Measurements from ENCODE around the gene PPP1R36. TPM values are rescaled to one million over a fixed set of nuclear protein-coding genes. Genes with fewer than 3 reads are reported as not detected.

Gene PPP1R36
- polyA plus RNA-seq, 2 of the 4 experiments (the other 2 are of a cell fraction), result 0.47 to 0.48 TPM

GRCh38 chr14:64502887-64503433 lies 46.8 kb upstream of the PPP1R36 start:
- TF ChIP-seq ZC3H11A (IDR thresholded peaks at IDR 0.05) (no peak), BHLHE40 (IDR thresholded peaks at IDR 0.05; ENCODE audit: low read depth, low read length) (no peak)
- Histone ChIP-seq H3K4me3 (peak overlapping the region; percentile 76), H3K27ac (peak overlapping the region; percentile 96 to 97), H3K4me1 (peaks cover 48% of the 10 kb centered on the region), H3K9me3 (no peaks in the 10 kb centered on the region), H3K4me2 (peak overlapping the region; percentile 87)
- DNase-seq (ENCODE audit: low read depth in 1 of 2, low spot score in 1 of 2) (peak in 1 of 2 experiments; percentile 23), ATAC-seq (no peak), FAIRE-seq (no peak)
- 2% methylated on average over 18 of the region's 29 CpGs for WGBS (ENCODE audit: missing lambda C conversion rate)
- ChIA-PET CTCF (interaction anchor here (0.8 to 2.4 kb wide), 5 partner anchors 24 to 133 kb away, joined by 3 to 10 read pairs (median 3); partner anchors contain the start of gene HSPA2), POLR2A (interaction anchor here (3.1 kb wide), 1 partner anchor 38 kb away, joined by 42 read pairs; the partner anchor contains the start of gene HSPA2)

- Histone ChIP-seq H3K27ac (peak within 1 kb of the TSS; percentile 96 to 97), H3K9me3 (no peaks in the 10 kb centered on the region), H3K4me2 (peak within 1 kb of the TSS; percentile 87), H3K4me1 (peaks cover 55% of the 10 kb centered on the region), H3K4me3 (peak within 1 kb of the TSS; percentile 76)
- POLR2A ChIA-PET, result interaction anchor here (0.6 to 3.1 kb wide), 11 partner anchors 12 to 401 kb away, joined by 3 to 42 read pairs (median 4); partner anchors contain the start of genes HSPA2 and MTHFD1
- ATAC-seq (peak; percentile 68 to 81), FAIRE-seq (no peak), DNase-seq (ENCODE audit: low read depth in 1 of 2, low spot score in 1 of 2) (peak; percentile 80 to 94)
- WGBS (ENCODE audit: missing lambda C conversion rate), result 2% methylated on average over 24 of the region's 87 CpGs
- CTCF ChIA-PET, result interaction anchor here (0.8 to 2.4 kb wide), 6 partner anchors 25 to 162 kb away, joined by 3 to 10 read pairs (median 3); partner anchors contain the start of gene HSPA2
- TF ChIP-seq USF2 (IDR thresholded peaks at IDR 0.05) (peak; percentile 78), ZC3H11A (IDR thresholded peaks at IDR 0.05) (no peak), NR3C1 (IDR thresholded peaks at IDR 0.05) (no peak), SMC3 (IDR thresholded peaks at IDR 0.05) (0 out of 3 replicates have a peak, but pooled peaks have one; percentile 3), MAZ (IDR thresholded peaks at IDR 0.05; ENCODE audit: borderline replicate concordance, low read depth, low read length) (0 out of 2 replicates have a peak, but pooled peaks have one; percentile 16), HEYL (CRISPR knock-in tag; IDR thresholded peaks at IDR 0.05) (no peak), HMGXB4 (CRISPR knock-in tag; IDR thresholded peaks at IDR 0.05; ENCODE audit: borderline replicate concordance) (no peak), ATOH8 (CRISPR knock-in tag; IDR thresholded peaks at IDR 0.05; ENCODE audit: low read depth) (no peak), KDM5A (IDR thresholded peaks at IDR 0.05) (no peak), FOSL2 (IDR thresholded peaks at IDR 0.05) (no peak), FOSL2 (CRISPR knock-in tag; IDR thresholded peaks at IDR 0.05) (peak; percentile 65), EHF (CRISPR knock-in tag; IDR thresholded peaks at IDR 0.05) (no peak), RARB (CRISPR knock-in tag; IDR thresholded peaks at IDR 0.05) (no peak), MAFK (IDR thresholded peaks at IDR 0.05; ENCODE audit: partially characterized antibody) (no peak), KDM1A (IDR thresholded peaks at IDR 0.05; ENCODE audit: low read depth) (no peak), HOXA7 (CRISPR knock-in tag; IDR thresholded peaks at IDR 0.05) (peak; percentile 77; the same call in 1 of the 2 replicates), JUN (IDR thresholded peaks at IDR 0.05) (peak; percentile 84 to 92), CHD4 (IDR thresholded peaks at IDR 0.05; ENCODE audit: borderline replicate concordance) (no peak), BHLHE40 (IDR thresholded peaks at IDR 0.05; ENCODE audit: low read depth, low read length) (peak; percentile 50; the same call in 1 of the 2 replicates), PBX3 (IDR thresholded peaks at IDR 0.05) (no peak), CTCF (IDR thresholded peaks at IDR 0.05) (no peak), NPAS2 (CRISPR knock-in tag; IDR thresholded peaks at IDR 0.05; ENCODE audit: borderline replicate concordance) (no peak), REST (IDR thresholded peaks at IDR 0.05) (peak; percentile 86), GATA3 (IDR thresholded peaks at IDR 0.05; ENCODE audit: borderline replicate concordance) (peak; percentile 31; the same call in 1 of the 2 replicates)
These were observed 46.1 kb upstream of the PPP1R36 start, which contains the start of gene ZBTB25 for GRCh38 chr14:64503434-64504309. ZBTB25 (minus strand) TSS chr14:64503838; CDS start chr14:64490533, 13,305 bp downstream.

All from A549 (cell line).